ENCODE results near the gene LYPD6.

LYPD6 gene

GRCh38 chr2:149507974-149508373, 177.6 kb downstream of the LYPD6 start:
- no peak for DNase-seq (ENCODE audit: low read depth)
- TF ChIP-seq CTCF (IDR thresholded peaks at IDR 0.05; ENCODE audit: low read depth, low read length, missing control alignments) = no peak
- in situ Hi-C loops (cut with HindIII; ENCODE audit: low sequenced_read_pairs) = no loop called here
- no peak overlapping the region for H3K4me3 ChIP-seq (ENCODE audit: low read depth, low read length)

GRCh38 chr2:149513461-149513860, 183.1 kb downstream of the LYPD6 start:
- TF ChIP-seq CTCF (IDR thresholded peaks at IDR 0.05; ENCODE audit: low read depth, low read length, missing control alignments) = no peak
- in situ Hi-C loops (cut with HindIII; ENCODE audit: low sequenced_read_pairs) = no loop called here
- no peak overlapping the region for H3K4me3 ChIP-seq (ENCODE audit: low read depth, low read length)
- DNase-seq (ENCODE audit: low read depth) = no peak

All from astrocyte of the cerebellum (primary cell).